ENCODE measurements around the gene NDC1.
A peak's percentile ranks its signal among the peaks of the same experiment; 100 is the strongest.

Gene NDC1

GRCh38 chr1:53717025-53717804 is 120.9 kb downstream of the NDC1 start:
- DNase-seq (ENCODE audit: extremely low read depth, insufficient read length), result no peak
- no peak for TF ChIP-seq CTCF (IDR thresholded peaks at IDR 0.05; ENCODE audit: insufficient read depth, low read length, poor library complexity, severe bottlenecking)

GRCh38 chr1:53716150-53716549 is 121.9 kb downstream of the NDC1 start:
- Histone ChIP-seq H3K36me3 (ENCODE audit: control insufficient read depth, insufficient read depth, low read length) (no peaks in the 10 kb centered on the region), H3K27me3 (replicated peaks; ENCODE audit: control insufficient read depth, insufficient read depth, low read length) (peaks cover 1% of the 10 kb centered on the region), H3K4me3 (replicated peaks; ENCODE audit: low read depth, low read length) (no peak overlapping the region)
- no peak for DNase-seq (ENCODE audit: extremely low read depth, insufficient read length)
- TF ChIP-seq CTCF (IDR thresholded peaks at IDR 0.05; ENCODE audit: insufficient read depth, low read length, poor library complexity, severe bottlenecking), result no peak

More at GRCh38 chr1:53717025-53717804, 120.9 kb downstream of the NDC1 start:
- Histone ChIP-seq H3K36me3 (ENCODE audit: control insufficient read depth, insufficient read depth, low read length) (no peaks in the 10 kb centered on the region), H3K27me3 (replicated peaks; ENCODE audit: control insufficient read depth, insufficient read depth, low read length) (peaks cover 1% of the 10 kb centered on the region), H3K4me3 (replicated peaks; ENCODE audit: low read depth, low read length) (no peak overlapping the region)

DNA sequence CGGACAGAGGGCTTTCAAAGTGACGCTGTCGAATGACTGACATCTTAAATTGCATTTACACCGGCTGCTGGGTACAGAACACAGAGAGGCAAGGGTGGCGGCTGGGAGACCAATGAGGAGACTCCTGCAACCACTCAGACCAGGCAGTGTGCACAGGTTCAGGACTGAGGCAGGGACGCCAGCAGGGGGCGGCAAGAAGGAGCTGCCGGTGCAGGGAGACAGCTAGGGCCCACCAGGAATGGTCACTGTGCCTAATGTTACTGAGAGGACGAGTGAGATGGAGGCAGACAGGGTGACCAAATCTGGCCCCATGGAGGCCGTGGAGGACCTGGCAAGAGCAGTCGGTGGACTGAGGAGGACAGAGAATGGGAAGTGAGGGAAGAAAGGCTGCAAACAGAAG is 122.6 kb downstream of the NDC1 start:
- no peaks in the 10 kb centered on the region for H3K36me3 ChIP-seq (ENCODE audit: control insufficient read depth, insufficient read depth, low read length)
- no peak overlapping the region for H3K4me3 ChIP-seq (replicated peaks; ENCODE audit: low read depth, low read length)
- TF ChIP-seq CTCF (IDR thresholded peaks at IDR 0.05; ENCODE audit: insufficient read depth, low read length, poor library complexity, severe bottlenecking), result peak; percentile 77
- peaks cover 1% of the 10 kb centered on the region for H3K27me3 ChIP-seq (replicated peaks; ENCODE audit: control insufficient read depth, insufficient read depth, low read length)
- DNase-seq (ENCODE audit: extremely low read depth, insufficient read length), result no peak
